Right renal cortex interstitium (tissue), 3 donors: Measurements from ENCODE around the gene TSEN54. TPM values are rescaled to one million over a fixed set of nuclear protein-coding genes. Genes with fewer than 3 reads are reported as not detected.

Source experiments
- polyA plus RNA-seq, 3 donors: library from polyadenylated mRNA; unstranded; fragments of 120-200 nt; gene quantifications; one replicate each; pipeline ENCODE4 v1.2.1, GENCODE V29; 2013; ENCODE audit not compliant: insufficient read length in 3 of 3

TSEN54 gene
- polyA plus RNA-seq, 3 donors = 36.2 to 43.6 (median 43.2) TPM

Other genes starting within 250 kb of the TSEN54 start
- 10 to 100 TPM; 20.0 to 23.3 (median 22.4) TPM for gene MIF4GD, start 245.3 kb upstream of the TSEN54 start, polyA plus RNA-seq
- gene SLC25A19, start 227.1 kb upstream of the TSEN54 start, polyA plus RNA-seq = 10 to 100 TPM in 1 of 3 donors, 1 to 10 TPM in 2; 5.6 to 10.8 (median 7.4) TPM
- gene GRB2, start 110.8 kb upstream of the TSEN54 start, polyA plus RNA-seq = 100 to 1,000 TPM; 102 to 107 (median 106) TPM
- gene TMEM94, start 59.9 kb upstream of the TSEN54 start, polyA plus RNA-seq = 10 to 100 TPM; 79.0 to 91.0 (median 80.9) TPM
- 10 to 100 TPM; 27.2 to 31.2 (median 29.0) TPM for gene CASKIN2, start 991 bp upstream of the TSEN54 start, polyA plus RNA-seq
- gene LLGL2, start 9.2 kb downstream of the TSEN54 start, polyA plus RNA-seq = 10 to 100 TPM; 35.4 to 50.0 (median 40.0) TPM
- gene MYO15B, start 71.3 kb downstream of the TSEN54 start, polyA plus RNA-seq = 100 to 1,000 TPM in 1 of 3 donors, 10 to 100 TPM in 2; 78.7 to 127 (median 88.6) TPM
- gene SMIM5, start 116.9 kb downstream of the TSEN54 start, polyA plus RNA-seq = 1 to 10 TPM; 3.7 to 5.4 (median 4.3) TPM
- gene RECQL5, start 150.6 kb downstream of the TSEN54 start, polyA plus RNA-seq = 10 to 100 TPM; 29.3 to 33.5 (median 32.7) TPM
- 100 to 1,000 TPM in 1 of 3 donors, 10 to 100 TPM in 2; 93.0 to 105 (median 93.7) TPM for gene SAP30BP, start 150.8 kb downstream of the TSEN54 start, polyA plus RNA-seq
- gene ITGB4, start 204.9 kb downstream of the TSEN54 start, polyA plus RNA-seq = 10 to 100 TPM in 1 of 3 donors, 1 to 10 TPM in 2; 7.8 to 10.8 (median 9.1) TPM
- gene GALK1, start 248.7 kb downstream of the TSEN54 start, polyA plus RNA-seq = 10 to 100 TPM; 20.9 to 24.0 (median 21.5) TPM